GM10847 (cell line): ENCODE measurements around the gene SNRPA1.

ENCODE experiments used
- POLR2A ChIP-seq: IDR thresholded peaks from 2 replicates; pipeline ENCODE4 v1.6.1; 2011; ENCODE audit not compliant: insufficient read length; ENCODE audit errors: extremely low read depth

SNRPA1 gene

GRCh38 chr15:101322854-101323477 lies 27.9 kb upstream of the SNRPA1 start:
- no peak for TF ChIP-seq POLR2A

GRCh38 chr15:101322016-101322695 lies 27.1 kb upstream of the SNRPA1 start:
- TF ChIP-seq POLR2A, result no peak

GRCh38 chr15:101320501-101321052 lies 25.5 kb upstream of the SNRPA1 start:
- no peak for TF ChIP-seq POLR2A

- TF ChIP-seq POLR2A, result no peak
Measured at GRCh38 chr15:101318839-101319238, 23.8 kb upstream of the SNRPA1 start.

GRCh38 chr15:101318147-101318819 lies 23.2 kb upstream of the SNRPA1 start:
- no peak for TF ChIP-seq POLR2A

- no peak for TF ChIP-seq POLR2A
Measured at GRCh38 chr15:101317336-101317872, 22.4 kb upstream of the SNRPA1 start.

GRCh38 chr15:101316529-101316928 lies 21.5 kb upstream of the SNRPA1 start:
- TF ChIP-seq POLR2A, result no peak

- TF ChIP-seq POLR2A, result no peak
Measured at GRCh38 chr15:101315736-101316135, 20.7 kb upstream of the SNRPA1 start.

GRCh38 chr15:101314336-101315125 lies 19.5 kb upstream of the SNRPA1 start:
- no peak for TF ChIP-seq POLR2A

- TF ChIP-seq POLR2A, result no peak
Measured at GRCh38 chr15:101313041-101313761, 18.2 kb upstream of the SNRPA1 start.

- no peak for TF ChIP-seq POLR2A
Measured at GRCh38 chr15:101310508-101310907, 15.5 kb upstream of the SNRPA1 start.

GRCh38 chr15:101310161-101310480 lies 15.1 kb upstream of the SNRPA1 start:
- TF ChIP-seq POLR2A, result no peak

- TF ChIP-seq POLR2A, result no peak
Measured at GRCh38 chr15:101309436-101310160, 14.6 kb upstream of the SNRPA1 start.
